ENCODE measurements around the gene CLIC3.

- no peak for TF ChIP-seq CTCF (conservative IDR thresholded peaks at IDR 0.05; ENCODE audit: low read depth, low read length)
- TF ChIP-seq EZH2phosphoT487 (IDR thresholded peaks at IDR 0.05; ENCODE audit: borderline replicate concordance, low read length), result no peak
Observed at GRCh38 chr9:137021979-137022661, 25.8 kb upstream of the CLIC3 start.

All from PC-3 (cell line).